Loucy (cell line): ENCODE data around the gene TTF2.

ENCODE experiments used
- H2AFZ ChIP-seq: fragments of 200-600 bp; sonication (generic); 2 replicates; pipeline ENCODE4 v1.6.0; 2016; ENCODE audit warnings: antibody characterized with exemption, mild to moderate bottlenecking, low read length, moderate library complexity
- H3F3A ChIP-seq: fragments of 200-600 bp; 2 replicates; pipeline ENCODE4 v1.6.0; 2016; ENCODE audit warnings: antibody characterized with exemption, low read depth, mild to moderate bottlenecking
- H3K27me3 ChIP-seq: fragments of 200-600 bp; sonication (generic); 2 replicates; pipeline ENCODE4 v1.6.1; 2014; ENCODE audit warnings: low read length, mild to moderate bottlenecking; ENCODE audit not compliant: insufficient read depth, poor library complexity, severe bottlenecking
- H3K36me3 ChIP-seq: fragments of 200-600 bp; sonication (generic); 2 replicates; pipeline ENCODE4 v1.6.1; 2016; ENCODE audit warnings: low read length; ENCODE audit not compliant: insufficient read depth
- H3K4me1 ChIP-seq: fragments of 200-600 bp; sonication (generic); 2 replicates; pipeline ENCODE4 v1.5.1; 2014; ENCODE audit warnings: low read length, mild to moderate bottlenecking; ENCODE audit not compliant: insufficient read depth, poor library complexity, severe bottlenecking
- H3K4me2 ChIP-seq: fragments of 200-600 bp; sonication (generic); 2 replicates; pipeline ENCODE4 v1.6.0; 2014; ENCODE audit warnings: antibody characterized with exemption, low read length, low read depth, mild to moderate bottlenecking; ENCODE audit not compliant: poor library complexity, severe bottlenecking
- H3K4me3 ChIP-seq: fragments of 200-600 bp; sonication (generic); 2 replicates; pipeline ENCODE4 v1.5.1; 2014; ENCODE audit warnings: low read length, mild to moderate bottlenecking, mixed read lengths; ENCODE audit not compliant: poor library complexity, severe bottlenecking
- H3K79me2 ChIP-seq: fragments of 200-600 bp; sonication (generic); 2 replicates; pipeline ENCODE4 v1.6.1; 2014; ENCODE audit warnings: low read length; ENCODE audit not compliant: insufficient read depth
- H3K9ac ChIP-seq: fragments of 200-600 bp; sonication (generic); 2 replicates; pipeline ENCODE4 v1.6.0; 2014; ENCODE audit warnings: mild to moderate bottlenecking, low read depth, low read length, moderate library complexity; ENCODE audit not compliant: poor library complexity, severe bottlenecking
- H3K9me2 ChIP-seq: fragments of 200-600 bp; sonication (generic); replicated peaks from 2 replicates; pipeline ENCODE4 v1.6.1; 2016; ENCODE audit warnings: low read depth, low read length, mixed read lengths
- H3K9me3 ChIP-seq: fragments of 200-600 bp; sonication (generic); 2 replicates; pipeline ENCODE4 v1.6.1; 2014; ENCODE audit warnings: mild to moderate bottlenecking, antibody characterized with exemption, low read length, low read depth; ENCODE audit not compliant: insufficient read depth
- H4K20me1 ChIP-seq: fragments of 200-600 bp; sonication (generic); 2 replicates; pipeline ENCODE4 v1.6.0; 2014; ENCODE audit warnings: antibody characterized with exemption, low read length, mild to moderate bottlenecking; ENCODE audit not compliant: insufficient read depth, poor library complexity, severe bottlenecking
- EZH2phosphoT487 ChIP-seq: fragments of 200-600 bp; IDR thresholded peaks from 2 replicates; pipeline ENCODE4 v1.6.1; 2018; ENCODE audit warnings: antibody characterized with exemption, mild to moderate bottlenecking, moderate library complexity, borderline replicate concordance
- TF ChIP-seq, protein P1 (sequence below): fragments of 200-600 bp; sonication (generic); conservative IDR thresholded peaks from 2 replicates; pipeline ENCODE4 v1.5.1; 2014; ENCODE audit warnings: mild to moderate bottlenecking, antibody characterized with exemption, low read length

TTF2 gene

GRCh38 chr1:117045644-117046043 is 14.5 kb upstream of the TTF2 start:
- Histone ChIP-seq H3F3A (no peaks in the 10 kb centered on the region), H3K4me3 (no peak overlapping the region), H4K20me1 (no peaks in the 10 kb centered on the region), H3K9me2 (no peaks in the 10 kb centered on the region), H3K36me3 (no peaks in the 10 kb centered on the region), H3K79me2 (no peaks in the 10 kb centered on the region), H3K9me3 (no peaks in the 10 kb centered on the region), H3K4me1 (no peaks in the 10 kb centered on the region), H2AFZ (no peak overlapping the region), H3K9ac (no peak overlapping the region), H3K27me3 (no peaks in the 10 kb centered on the region), H3K4me2 (no peak overlapping the region)
- no peak for TF ChIP-seq EZH2phosphoT487
- TF ChIP-seq, protein P1, sequence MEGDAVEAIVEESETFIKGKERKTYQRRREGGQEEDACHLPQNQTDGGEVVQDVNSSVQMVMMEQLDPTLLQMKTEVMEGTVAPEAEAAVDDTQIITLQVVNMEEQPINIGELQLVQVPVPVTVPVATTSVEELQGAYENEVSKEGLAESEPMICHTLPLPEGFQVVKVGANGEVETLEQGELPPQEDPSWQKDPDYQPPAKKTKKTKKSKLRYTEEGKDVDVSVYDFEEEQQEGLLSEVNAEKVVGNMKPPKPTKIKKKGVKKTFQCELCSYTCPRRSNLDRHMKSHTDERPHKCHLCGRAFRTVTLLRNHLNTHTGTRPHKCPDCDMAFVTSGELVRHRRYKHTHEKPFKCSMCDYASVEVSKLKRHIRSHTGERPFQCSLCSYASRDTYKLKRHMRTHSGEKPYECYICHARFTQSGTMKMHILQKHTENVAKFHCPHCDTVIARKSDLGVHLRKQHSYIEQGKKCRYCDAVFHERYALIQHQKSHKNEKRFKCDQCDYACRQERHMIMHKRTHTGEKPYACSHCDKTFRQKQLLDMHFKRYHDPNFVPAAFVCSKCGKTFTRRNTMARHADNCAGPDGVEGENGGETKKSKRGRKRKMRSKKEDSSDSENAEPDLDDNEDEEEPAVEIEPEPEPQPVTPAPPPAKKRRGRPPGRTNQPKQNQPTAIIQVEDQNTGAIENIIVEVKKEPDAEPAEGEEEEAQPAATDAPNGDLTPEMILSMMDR: no peak

- no peak overlapping the region for H3K4me2 ChIP-seq
- H3K4me3 ChIP-seq: no peak overlapping the region
- H4K20me1 ChIP-seq: no peaks in the 10 kb centered on the region
- no peaks in the 10 kb centered on the region for H3K27me3 ChIP-seq
- TF ChIP-seq EZH2phosphoT487: no peak
- TF ChIP-seq, protein P1: no peak
- no peaks in the 10 kb centered on the region for H3F3A ChIP-seq
- H3K9ac ChIP-seq: no peak overlapping the region
- no peaks in the 10 kb centered on the region for H3K79me2 ChIP-seq
- no peaks in the 10 kb centered on the region for H3K9me3 ChIP-seq
- peaks cover 7% of the 10 kb centered on the region for H3K4me1 ChIP-seq
- H2AFZ ChIP-seq: no peak overlapping the region
- no peaks in the 10 kb centered on the region for H3K36me3 ChIP-seq
- no peaks in the 10 kb centered on the region for H3K9me2 ChIP-seq
These were observed 13.3 kb upstream of the TTF2 start for GRCh38 chr1:117046781-117047180.

GRCh38 chr1:117047271-117047670 is 12.9 kb upstream of the TTF2 start:
- Histone ChIP-seq H3K79me2 (no peaks in the 10 kb centered on the region), H3K4me1 (peaks cover 7% of the 10 kb centered on the region), H3K4me2 (no peak overlapping the region), H2AFZ (no peak overlapping the region), H4K20me1 (no peaks in the 10 kb centered on the region), H3K9ac (no peak overlapping the region), H3K27me3 (no peaks in the 10 kb centered on the region), H3K36me3 (no peaks in the 10 kb centered on the region), H3K9me2 (no peaks in the 10 kb centered on the region), H3F3A (no peaks in the 10 kb centered on the region), H3K4me3 (no peak overlapping the region), H3K9me3 (no peaks in the 10 kb centered on the region)
- no peak for TF ChIP-seq EZH2phosphoT487
- TF ChIP-seq, protein P1: no peak
